GM18526 (cell line): Measurements from ENCODE around the gene COL20A1.

ENCODE experiments used
- POLR2A ChIP-seq: IDR thresholded peaks from 3 replicates; pipeline ENCODE4 v1.6.1; 2011; ENCODE audit not compliant: insufficient read length; ENCODE audit errors: extremely low read depth

COL20A1 gene

GRCh38 chr20:63292904-63293303 is at the start of gene COL20A1:
Gene COL20A1 (plus strand): TSS chr20:63293186. CDS start chr20:63295108, 1,922 bp downstream.
- no peak for TF ChIP-seq POLR2A

GRCh38 chr20:63243604-63244247 is 49.3 kb upstream of the COL20A1 start:
- no peak for TF ChIP-seq POLR2A

DNA sequence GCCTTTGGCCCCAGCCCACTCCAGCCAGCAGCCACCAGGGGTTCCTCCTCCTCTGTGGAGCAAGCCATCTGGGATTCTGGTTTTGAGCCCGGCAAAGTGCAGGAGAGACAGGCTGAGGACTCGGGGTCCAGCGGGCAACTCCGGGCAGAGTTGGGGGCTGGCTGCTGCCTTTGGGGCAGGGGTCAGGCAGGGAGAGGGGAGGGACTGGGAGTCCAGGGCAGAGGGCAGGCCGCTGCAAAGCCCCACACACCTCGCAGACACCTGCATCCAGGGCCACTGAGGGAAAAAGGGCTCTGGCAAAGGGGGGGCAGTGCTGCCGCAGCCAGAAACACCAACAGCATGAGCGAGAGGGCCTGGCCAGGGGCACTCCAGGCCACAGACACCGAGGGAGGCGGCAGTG is 48.5 kb upstream of the COL20A1 start:
- no peak for TF ChIP-seq POLR2A

GRCh38 chr20:63246490-63247288 is 46.3 kb upstream of the COL20A1 start:
- no peak for TF ChIP-seq POLR2A

DNA sequence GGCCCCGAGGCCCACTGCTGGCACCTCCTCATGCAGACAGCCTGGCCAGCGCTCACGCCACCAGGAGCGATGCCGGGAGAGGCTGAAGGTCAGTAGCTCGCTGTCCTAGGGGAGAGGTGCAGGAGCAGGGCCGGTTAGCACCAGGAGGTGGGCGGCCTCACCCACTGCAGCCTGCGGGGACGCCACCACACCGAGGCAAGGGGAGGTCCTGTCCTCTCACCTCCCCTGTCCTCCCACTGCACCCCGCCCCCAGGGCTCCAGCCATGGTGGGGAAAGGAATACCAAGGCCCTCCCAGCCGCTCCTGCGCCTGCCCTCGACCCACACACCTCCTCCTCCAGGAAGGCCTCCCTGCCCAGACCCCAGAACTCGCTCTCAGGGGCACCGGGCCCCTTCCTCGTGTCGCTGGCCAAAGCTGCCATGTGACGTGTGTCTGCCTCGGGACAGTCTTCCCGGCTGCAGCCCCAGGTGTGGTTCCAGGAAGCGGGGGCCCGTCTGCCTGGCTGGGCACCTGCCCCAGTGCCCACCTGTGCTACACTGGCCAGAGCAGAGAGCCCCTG is 45.2 kb upstream of the COL20A1 start:
- no peak for TF ChIP-seq POLR2A

- no peak for TF ChIP-seq POLR2A
These were observed 44.0 kb upstream of the COL20A1 start for GRCh38 chr20:63248835-63249591.

DNA sequence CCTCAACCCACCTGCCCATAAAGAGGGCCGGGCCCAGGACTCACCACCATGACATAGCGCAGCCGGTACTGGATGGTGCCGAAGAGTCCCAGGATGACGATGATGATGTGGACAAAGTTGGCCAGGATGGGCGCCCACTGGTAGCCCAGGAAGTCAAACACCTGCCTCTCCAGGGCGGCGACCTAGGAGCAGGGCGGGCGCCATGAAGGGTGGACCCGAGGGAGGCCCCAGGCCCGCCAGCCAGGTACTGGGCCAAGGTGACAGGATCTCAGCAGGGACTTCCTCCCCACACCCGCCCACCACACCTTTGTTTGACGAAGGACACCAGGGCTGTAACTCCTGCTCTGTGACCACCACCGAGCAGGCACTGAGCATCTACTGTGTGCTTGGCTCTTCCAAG is 43.1 kb upstream of the COL20A1 start:
- TF ChIP-seq POLR2A, result no peak

GRCh38 chr20:63252284-63252711 is 40.7 kb upstream of the COL20A1 start:
- no peak for TF ChIP-seq POLR2A

DNA sequence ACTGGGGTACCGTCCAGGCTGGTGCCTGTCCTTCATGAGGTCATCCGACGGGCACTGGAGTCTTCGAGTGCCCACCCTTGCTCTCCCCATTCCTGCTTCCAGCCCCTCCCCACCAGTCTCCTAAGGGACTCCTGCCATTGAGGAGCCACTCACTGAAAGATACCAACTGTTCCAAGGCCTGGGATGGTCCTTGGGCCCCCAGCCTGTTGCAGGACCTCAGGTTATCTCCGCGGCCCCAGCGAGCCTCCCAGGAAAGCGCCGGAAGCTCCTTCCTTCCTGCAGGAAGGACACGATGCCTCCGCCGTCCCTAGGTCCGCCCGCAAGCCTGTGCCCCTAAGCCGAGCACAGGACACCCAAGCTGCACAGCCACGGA is 39.9 kb upstream of the COL20A1 start:
- no peak for TF ChIP-seq POLR2A

GRCh38 chr20:63253438-63254231 is 39.4 kb upstream of the COL20A1 start:
- TF ChIP-seq POLR2A, result no peak

DNA sequence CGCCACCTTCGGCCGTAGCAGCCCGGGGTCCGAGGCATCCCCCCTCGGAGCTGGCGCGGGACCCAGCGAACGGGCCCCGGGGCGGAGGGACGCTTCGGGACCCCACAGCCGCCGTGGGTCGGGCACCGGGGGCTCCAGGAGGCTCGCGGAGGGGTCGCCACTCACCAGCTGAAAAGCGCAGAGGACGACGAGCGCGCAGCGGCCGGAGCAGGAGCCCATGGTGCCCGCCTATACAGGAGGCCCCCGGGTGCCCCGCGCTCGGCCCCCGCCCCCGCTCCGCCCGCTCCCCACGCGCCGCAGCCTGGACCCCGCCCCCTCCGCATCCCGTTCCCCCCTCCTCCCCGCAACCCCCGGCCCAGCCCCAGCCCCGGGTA is 38.8 kb upstream of the COL20A1 start, which contains the start of gene NKAIN4:
Gene NKAIN4 (minus strand): TSS at position 232 of the 374 bp plus-strand sequence. CDS start 13 bp downstream, at position 219.
- no peak for TF ChIP-seq POLR2A

DNA sequence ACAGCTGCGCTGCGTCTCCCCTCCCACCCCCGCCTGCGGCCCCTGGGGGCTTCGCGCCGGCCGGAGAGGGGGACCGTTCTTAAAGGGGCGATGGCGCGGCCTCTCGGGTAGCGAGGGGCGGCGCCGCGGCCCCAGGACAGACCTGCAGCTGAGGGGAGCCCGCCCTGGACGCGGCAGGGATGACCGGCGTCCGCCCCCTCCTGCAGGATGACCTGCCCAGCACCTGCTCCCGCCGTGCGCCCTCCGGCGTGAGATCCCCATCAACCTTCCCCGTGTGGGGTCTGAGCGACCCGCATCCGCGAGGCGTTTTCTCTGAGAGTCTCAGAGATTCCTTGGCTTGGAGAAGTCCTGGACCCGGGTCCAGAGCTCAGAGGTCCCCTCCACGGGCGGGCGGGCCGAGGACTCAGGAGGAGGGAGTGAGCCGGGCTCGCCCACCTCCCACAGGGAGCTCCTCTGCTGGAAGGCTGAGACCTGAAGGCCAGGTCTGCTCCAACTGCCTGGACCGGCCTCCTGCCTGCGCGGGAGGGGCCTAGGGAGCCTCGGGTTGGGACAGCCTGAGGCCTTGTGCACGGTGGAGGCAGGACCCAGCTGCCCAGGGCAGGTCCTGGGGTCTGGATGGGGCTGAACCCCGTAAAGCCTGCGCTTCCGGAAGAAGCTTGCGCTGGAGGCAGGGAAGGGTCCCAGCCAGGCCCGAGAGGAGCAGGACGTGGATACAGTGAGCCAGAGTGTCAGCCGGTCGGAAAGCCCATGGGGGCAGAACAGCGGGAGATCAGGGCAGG is 38.2 kb upstream of the COL20A1 start:
- TF ChIP-seq POLR2A, result no peak

- TF ChIP-seq POLR2A, result no peak
These were observed 36.9 kb upstream of the COL20A1 start for GRCh38 chr20:63255931-63256704.
